Suppressor macrophage treated with lipopolysaccharide for 1 hour (primary cell): ENCODE measurements around the gene ACR.

ENCODE experiments used
- DNase-seq, 3 donors: peaks; one replicate each; pipeline ENCODE4 v3.0.0-alpha.2; 2020 to 2022

ACR gene

DNA sequence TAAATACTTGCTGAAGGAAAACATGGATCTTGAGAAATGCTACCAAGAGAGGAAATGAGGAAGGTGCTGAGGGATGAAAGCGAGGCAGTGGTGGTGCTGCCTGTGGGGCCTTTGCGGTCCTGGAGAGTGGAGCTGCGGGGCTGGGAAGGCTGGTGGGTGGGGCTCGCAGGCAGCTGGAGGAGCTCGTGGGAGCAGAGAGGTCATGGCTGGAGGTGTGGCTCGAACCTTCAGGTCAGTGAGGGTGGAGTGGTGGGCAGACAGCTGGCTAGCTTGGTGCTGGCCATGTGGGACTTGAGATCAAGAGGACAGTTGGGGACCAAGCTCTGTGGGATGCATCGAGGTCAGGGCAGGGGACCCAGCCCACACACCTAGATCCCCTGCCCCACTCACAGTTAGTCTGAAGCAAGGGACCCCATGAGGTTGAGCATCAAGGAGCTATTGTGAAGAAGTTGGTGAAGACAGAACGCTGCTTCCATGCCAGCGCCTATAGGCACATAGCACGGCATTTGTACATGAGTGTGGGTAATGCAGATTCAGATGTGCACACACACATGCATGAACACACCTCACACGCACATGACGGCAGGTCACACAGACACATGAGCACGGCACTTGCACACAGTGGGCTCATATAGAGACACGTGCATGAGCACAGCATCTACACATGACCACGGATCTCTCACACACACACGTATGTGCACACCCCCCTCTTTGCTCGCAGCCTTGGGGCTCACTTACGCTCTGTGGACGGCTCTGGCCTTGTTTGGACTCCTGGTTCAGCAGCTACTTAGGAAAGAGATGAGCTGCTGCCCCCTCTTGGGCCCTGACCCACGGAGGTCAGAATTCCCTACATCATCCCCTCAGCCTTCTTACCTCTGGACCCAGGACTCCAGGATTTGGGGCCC is 34.9 kb upstream of the ACR start:
- no peak for DNase-seq

DNA sequence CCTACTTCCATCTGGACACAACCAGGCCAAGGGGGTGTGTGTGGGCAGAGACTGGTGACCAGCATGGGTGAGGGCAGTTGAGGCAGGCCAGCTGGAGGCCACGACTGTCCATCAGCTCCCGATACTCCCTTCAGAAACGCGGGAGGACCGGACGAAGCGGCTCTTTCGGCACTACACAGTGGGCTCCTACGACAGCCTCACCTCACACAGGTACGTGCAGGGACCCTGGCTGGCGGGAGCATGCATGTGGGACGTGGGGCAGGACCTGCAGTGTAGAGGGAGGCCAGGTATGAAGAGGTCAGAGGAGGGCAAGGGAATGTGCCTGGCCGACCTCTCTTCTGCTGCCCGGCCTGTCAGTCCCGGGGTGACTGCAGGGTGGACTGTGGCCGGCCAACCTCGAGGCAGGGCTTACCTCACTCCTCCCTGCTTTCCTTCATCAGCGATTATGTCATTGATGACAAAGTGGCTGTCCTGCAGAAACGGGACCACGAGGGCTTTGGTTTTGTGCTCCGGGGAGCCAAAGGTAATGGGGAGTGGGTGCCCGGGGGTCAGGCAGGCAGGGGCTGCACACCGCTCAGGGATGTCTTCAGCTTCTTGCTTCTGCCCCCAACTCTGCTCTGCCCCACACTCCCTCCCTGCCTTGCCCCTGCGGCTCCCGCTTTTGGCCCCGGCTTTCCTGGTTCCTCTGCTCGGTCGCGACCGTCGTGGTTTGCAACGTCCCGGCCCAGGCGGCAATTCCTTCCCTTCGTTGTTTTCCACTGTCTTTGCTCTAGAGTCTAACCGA is 34.1 kb upstream of the ACR start:
- no peak for DNase-seq

DNA sequence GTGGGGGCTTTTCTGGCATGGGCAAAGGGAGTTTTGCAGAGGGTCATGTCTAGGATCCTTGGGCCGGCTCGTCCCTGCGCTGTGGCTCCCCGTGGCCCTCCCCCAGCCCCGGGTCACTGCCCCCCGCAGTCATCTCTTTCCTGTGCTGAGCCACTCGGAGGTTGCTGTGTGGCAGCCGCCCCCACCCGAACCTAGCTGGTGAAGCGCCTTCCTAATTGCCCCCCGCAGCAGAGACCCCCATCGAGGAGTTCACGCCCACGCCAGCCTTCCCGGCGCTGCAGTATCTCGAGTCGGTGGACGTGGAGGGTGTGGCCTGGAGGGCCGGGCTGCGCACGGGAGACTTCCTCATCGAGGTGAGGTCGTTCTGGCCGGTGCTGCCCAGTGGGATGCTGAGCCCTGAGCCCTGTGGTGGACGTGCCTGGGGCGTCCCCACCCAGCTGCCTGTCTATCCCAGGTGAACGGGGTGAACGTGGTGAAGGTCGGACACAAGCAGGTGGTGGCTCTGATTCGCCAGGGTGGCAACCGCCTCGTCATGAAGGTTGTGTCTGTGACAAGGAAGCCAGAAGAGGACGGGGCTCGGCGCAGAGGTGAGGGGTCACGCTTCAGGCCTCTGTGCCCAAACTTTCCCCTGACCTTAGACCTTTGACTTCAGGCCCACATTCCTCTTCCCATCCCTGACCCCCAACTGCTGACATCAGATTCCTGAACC is 33.3 kb upstream of the ACR start:
- DNase-seq: no peak

DNA sequence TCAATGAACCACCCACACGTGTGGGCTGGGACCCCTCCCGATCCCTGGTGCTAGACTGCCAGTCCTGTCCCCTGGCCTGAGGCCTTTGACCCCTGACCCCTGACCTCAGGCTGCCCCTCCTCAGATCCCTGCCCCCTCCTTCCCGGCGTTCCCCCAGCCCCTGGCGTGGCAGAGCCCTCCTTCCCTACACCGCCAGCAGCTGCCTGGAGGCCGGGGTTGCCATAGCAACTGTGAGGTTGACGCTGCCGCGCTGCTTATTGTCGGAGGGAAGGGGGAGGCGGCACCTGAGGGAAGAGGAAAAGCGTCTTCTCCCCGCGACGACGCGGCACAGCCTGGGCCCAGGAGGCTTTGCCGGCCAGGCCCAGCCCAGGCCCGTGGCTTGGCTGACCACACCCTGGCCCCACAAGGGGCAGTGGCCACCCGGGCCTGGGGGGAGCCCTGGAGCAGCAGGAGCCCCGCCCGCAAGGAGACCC is 32.7 kb upstream of the ACR start:
- DNase-seq: no peak

DNA sequence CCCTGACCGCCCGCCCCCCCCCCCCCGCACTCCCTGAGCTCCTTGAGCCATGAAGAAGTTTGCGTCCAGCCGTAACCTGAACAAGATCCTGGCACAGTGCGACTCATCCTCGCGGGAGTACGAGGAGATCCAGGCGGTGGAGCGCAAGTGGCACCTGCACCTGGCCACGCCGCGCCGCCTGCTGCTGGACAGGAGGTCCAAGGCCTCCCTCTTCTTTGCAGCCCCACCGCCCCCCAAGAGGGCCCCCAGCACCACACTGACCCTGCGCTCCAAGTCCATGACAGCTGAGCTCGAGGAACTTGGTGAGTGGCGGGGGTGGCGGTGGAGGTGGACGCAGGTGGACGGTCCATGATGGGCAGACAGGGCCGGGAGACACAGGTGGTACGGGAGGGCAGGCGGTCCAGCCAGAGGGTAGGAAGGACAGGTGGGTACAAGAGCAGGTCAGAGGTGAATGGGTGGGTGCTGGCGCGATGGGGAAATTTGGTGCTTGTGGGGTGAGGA is 32.1 kb upstream of the ACR start:
- DNase-seq: no peak

DNA sequence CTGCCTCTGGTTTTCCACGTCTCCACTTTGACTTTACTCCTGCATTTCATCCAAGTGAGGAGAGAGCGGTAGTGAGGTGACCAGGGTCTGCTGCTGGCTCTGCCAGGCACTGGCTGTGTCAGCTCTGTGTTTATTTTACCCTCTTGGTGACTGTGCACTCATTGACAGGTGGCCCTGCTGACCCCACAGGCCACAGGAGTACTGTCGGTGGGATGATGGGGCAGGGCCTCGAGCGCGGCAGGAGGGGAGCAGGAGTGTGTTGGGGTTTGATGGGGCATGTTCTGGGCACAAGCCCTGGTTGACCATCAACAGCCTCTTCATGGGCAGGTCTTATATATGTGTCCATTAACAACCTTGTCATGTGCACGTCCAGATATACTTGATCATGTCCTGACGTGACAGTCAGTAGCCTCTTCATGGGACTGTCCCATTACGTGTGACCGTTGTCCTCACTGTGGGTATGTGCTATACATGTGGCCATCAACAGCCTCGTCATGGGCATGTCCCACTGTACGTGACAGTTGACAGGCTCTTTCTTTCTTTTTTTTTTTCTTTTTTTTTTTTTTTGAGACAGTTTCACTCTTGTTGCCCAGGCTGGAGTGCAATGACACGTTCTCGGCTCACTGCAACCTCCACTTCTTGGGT is 31.4 kb upstream of the ACR start:
- DNase-seq: no peak

DNA sequence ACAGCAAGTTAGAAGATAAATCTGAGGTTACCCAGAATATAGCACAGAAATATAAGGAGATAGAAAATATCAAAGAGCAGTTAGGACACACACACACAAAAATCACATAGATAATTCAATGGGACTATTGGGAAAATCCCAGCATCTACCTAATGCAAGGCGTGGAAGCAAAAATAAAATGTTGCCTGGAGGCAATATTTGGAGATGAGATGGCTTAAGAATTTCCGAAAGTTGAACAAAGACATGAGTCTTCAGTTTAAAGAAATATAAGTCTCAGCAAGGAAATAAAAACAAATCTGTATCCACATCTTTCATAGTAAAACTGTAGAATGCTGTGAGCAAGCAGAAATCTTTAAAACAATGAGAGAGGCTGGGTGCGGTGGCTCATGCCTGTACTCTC is 29.5 kb upstream of the ACR start:
- no peak for DNase-seq

DNA sequence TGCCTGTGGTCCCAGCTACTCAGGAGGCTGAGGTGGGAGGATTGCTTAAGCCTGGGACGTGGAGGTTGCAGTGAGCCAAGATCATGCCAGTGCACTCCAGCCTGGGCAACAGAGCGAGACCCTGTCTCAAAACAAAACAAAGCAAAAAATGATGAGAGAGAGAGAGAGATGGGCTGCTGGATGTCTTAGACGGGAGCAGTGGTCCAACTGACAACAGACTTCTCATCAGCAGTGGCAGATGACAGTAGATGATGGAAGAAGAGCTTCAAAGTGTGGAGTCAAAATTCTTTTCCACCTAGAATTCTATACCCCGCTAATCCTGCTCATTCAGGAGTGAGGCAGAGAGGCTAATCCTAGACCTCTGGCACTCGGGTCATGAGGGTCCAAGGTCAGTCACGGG is 29.0 kb upstream of the ACR start:
- DNase-seq: no peak

DNA sequence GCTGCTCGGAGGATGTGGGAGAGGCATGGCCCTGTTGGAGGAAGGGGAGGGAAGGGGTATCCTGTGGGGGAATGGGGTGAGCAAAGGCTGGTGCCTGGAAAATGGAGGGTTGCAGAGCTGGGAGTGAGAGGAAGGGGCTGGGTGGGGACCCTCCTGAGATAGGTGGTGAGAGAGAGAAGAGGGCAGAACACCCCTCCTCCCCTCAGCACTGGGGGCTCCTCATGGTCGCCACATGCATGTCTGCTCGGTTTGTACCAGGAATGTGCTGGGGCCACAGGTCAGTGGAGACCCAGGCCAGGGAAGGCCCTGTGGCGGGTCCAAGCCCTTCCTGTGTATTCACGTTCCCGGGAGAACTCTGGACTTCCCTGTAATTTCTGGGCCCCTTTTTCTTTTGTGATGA is 27.8 kb upstream of the ACR start:
- DNase-seq: no peak

DNA sequence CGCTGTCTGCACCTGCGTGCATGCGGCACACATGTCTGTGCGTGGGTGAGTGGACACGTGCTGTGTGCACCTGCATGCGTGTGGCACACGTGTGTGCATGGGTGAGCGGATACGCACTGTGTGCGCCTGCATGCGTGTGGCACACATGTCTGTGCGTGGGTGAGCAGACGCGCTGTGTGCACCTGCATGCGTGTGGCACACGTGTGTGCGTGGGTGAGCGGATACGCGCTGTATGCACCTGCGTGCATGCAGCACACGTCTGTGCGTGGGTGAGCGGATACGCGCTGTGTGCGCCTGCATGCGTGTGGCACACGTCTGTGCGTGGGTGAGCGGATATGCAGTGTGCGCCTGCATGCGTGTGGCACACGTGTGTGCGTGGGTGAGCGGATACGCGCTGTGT is 27.1 kb upstream of the ACR start:
- no peak for DNase-seq

DNA sequence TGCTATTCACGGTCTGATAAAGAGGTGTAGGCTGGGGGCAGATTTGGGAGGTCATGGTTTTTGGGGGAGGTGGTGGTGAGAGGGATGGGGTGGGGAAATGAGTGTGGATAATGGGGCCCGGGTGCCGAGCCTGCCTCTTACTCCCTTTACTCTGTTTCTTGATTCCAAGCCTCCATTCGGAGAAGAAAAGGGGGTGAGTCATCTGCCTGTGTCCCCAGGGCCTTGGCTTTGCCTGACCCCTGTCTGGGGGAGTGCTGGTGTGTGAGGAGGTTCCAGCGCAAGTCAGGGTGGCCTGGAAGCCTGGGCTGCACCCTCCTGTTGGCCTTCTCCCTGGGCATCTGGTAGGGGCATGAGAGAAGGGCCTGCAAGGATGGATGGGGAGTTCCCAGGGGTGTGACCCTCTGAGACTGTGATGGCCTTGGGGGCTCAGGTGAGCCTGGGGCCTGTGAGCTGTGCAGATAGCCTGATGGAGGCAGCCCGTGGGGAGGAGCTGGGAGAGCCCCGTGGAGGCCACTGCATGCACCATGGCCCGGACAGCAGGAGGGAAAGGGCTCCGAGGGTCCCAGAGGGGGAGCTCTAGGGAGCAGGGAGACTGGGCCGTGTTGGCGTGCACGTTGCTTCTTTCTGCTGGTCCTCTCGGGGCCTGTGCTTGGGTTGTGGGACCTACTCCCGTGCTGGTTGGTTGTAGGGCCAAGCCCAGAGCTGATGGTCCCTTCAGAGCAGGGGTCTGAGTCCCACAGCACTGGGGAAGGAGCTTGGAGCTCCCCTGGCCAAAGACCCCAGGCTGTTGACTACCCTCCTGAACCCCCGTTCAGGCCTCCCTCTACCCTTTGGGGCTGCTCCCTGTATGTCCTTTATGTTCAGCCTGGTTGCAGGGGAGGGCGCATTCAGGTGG is 26.3 kb upstream of the ACR start:
- no peak for DNase-seq

DNA sequence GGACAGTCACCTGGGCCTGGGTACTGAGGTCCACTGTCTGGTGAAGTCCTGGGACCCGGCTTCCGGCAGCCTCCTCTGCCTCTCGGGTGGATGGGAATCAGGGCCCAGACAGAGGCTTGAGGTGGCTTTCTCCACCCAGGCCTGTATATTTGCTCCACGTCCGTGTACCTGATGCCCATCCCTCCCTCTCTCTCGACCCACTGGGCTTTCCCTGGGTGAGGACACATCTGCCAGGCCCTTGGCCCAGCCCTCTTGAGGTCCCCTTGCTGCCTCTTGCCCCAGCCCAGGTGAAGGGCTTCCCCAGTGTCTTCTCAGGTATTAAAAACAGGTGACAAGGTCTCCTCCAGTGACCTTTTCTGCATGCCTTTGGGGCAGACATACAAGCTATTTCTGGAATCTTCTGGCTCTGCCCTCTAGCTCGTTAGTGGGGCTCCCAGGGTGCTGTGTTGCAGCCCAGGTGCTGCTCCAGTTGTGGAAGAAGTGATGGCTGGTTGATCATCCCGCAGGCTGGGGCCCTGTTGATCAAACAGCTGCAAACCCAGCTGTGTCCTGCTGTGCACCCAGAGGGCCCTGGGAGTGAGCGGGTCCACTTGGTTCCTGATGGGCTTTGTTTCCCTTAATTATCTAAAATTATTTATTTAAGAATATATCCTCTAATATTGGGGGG is 25.5 kb upstream of the ACR start:
- no peak for DNase-seq

DNA sequence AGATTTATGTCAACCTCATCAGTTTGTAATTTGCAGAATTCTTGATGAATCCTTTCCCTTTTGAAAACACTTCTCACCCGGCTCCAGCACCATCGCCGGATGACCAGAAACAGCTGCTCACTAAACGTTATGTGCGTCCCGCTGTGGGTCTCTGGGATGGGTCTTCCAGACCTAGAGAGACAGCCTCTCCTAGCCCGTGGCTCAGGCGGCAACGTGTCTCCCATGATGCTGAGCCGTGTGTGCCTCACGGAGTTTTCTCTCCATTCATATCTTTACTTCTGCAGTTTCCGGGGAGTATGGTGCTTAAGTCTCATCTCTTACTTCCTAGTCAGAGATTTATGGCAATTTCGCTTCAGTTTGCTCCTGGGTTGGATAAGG is 25.0 kb upstream of the ACR start:
- no peak for DNase-seq

DNA sequence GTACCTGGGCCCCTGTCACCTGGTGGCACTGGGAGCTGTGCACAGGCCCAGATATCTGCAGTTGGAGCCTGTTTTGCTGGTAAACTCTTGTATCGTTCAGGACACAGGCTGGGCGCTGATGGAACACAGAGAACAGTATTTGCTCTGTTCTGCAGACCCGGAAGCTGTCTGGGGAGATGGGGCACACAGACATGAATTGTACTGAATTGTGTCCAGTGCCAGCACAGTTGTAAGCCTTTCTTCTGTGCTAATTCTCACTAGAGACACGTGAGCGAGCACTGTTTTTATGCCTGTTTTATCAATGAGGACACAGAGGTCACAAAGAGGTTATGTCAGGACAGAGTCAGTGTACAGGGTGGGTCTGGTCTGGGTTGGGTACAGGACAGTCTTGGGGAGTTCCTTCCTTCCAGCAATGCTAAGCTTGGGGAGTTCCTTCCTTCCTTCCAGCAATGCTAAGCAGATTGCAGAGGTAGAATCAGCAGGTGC is 24.4 kb upstream of the ACR start:
- no peak for DNase-seq

DNA sequence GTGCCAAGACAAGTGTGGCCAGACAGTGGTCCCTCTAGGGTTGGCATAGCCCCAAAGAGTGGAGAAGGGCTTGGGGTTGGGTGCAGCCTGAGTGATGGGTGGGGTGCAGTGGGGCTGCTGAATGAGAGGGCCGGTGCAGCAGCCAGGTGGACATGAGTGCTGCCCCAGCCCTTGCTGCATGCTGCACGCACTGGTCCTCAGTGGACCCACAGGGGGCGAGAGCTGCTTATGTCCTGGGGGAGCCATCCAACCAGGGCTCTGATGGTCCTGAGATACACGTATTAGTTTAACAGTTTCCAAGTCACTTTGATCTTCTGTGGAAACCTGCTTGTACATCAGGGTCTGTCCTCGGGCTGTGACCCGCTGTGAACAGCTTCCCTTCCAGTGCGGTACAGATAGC is 23.9 kb upstream of the ACR start:
- no peak for DNase-seq

DNA sequence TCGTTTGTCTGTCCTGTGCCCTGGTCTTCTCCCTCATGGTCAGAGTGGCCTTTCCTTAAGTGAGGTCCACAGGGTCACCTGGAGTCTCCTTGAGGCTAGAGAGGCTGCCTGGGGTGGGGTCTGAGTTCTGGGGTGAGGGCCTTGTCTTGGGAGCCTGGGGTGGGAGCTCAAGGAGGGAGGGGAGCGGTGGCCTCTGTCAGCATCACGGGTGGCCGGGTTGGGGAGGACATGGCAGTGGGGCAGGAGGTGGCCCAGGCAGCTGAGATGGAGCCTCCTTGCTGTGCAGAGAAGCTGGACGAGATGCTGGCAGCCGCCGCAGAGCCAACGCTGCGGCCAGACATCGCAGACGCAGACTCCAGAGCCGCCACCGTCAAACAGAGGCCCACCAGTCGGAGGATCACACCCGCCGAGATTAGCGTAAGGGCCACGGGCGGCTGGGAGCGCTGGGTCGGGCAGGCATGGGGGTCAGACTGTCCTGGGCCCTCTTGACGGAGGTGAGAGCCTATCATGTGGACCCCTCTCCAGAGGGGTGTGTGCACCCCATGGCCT is 23.3 kb upstream of the ACR start:
- DNase-seq: no peak

DNA sequence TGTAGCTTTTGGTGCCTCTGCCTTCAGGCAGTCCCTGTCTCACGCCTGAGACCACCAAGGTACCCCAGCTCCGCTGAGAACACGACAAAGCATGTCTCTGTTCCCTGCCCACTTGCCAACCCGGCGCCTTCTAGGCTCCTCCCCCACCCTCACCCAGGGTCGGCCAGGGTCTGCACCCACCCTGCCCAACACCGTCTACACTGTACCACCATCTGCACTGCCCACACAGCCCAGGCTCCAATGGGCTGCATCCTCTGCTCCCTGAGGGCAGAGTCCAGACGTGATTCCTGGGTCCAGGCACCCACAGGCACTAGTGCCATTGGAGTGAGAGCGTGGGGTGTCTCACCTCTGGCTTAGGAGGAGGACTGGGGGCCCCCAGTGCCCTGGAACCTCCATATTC is 22.8 kb upstream of the ACR start:
- DNase-seq: no peak

DNA sequence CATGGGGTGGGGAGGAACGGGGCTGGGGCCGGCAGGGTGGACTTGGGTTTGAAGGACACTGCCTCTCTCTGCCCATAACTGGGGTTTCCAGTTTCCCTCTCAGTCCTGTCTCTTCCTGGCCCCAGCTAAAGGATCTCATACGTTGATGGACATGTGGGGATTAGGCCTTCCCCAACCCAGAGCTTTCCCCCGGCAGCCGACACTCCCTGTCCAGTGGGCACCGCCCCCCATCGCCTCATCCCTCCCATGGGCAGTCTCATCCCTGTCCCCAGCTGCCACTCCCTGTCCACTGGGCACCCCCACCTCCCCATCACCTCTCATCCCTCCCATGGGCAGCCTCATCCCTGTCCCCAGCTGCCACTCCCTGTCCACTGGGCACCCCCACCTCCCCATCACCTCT is 22.2 kb upstream of the ACR start:
- DNase-seq: no peak

DNA sequence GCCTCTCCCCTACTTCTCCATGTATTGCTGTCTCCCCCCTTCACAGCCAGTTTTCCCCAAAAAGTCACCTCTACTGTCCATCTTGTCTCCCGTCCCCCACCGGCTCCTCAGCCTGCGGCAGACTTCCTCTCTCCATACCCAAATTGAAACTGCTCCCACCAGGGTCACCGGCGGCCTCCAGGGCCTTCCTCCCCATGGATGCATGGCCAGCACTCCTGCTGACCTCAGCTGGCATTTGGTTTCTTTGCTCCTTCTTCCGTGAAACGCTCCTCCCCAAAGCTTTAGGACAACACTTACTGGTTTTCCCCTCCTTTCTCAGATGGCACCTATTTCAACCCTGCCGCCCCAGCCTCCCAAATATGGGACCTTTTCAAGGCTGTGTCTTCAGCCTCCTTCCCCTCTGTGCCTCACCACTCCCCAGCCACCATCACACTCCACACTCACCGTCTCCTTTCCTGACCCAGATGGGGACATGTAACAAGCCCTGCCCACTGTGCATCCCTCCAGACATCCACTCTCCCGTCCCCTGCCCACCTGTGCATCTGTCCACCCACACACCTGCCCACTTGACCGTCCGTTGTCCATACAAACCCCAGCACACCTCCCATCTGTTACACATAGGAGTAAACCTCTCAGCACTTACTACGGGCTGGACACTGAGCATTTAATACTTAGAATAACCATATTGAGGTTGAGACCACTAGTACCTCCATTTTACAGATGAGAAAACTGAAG is 21.5 kb upstream of the ACR start:
- no peak for DNase-seq
